Smooth muscle cell of the brain vasculature (primary cell): ENCODE measurements around the gene TAF11L13.
"Not testable (repeated sequence)": the region's sequence is repeated elsewhere in the genome, so short reads cannot be mapped to it uniquely, and the experiment has no call there.

ENCODE experiments used
- DNase-seq: peaks from one replicate; pipeline ENCODE4 v3.0.0-alpha.2; 2012; ENCODE audit warnings: low read depth, low spot score

The TAF11L13 gene

DNA sequence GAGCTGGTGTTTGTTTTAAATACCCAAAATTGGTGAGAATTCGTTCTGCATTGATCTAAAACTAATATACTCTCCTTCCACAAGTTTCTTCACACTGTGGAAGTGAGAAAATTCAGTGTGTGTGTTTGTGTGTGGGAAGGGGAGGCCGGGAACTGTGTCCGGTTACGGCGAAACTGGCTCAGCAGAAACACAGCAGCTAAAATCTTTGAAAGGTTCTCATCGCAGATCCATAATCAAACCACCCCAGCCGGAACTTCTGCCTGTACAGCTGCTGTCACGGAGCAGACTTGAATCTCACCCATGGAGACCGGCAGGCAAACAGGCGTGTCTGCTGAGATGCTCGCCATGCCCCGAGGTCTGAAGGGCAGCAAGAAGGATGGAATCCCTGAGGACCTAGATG lies at the start of gene TAF11L13:
Gene TAF11L13, plus strand, starts transcription at position 301 of the 400 bp plus-strand sequence.
- not testable (repeated sequence) for DNase-seq

DNA sequence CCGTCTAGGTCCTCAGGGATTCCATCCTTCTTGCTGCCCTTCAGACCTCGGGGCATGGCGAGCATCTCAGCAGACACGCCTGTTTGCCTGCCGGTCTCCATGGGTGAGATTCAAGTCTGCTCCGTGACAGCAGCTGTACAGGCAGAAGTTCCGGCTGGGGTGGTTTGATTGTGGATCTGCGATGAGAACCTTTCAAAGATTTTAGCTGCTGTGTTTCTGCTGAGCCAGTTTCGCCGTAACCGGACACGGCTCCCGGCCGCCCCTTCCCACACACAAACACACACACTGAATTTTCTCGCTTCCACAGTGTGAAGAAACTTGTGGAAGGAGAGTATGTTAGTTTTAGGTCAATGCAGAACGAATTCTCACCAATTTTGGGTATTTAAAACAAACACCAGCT lies 46.2 kb upstream of the TAF11L13 start, which contains the start of gene TAF11L7:
Gene TAF11L7, minus strand, starts transcription at position 101 of the 400 bp plus-strand sequence.
- not testable (repeated sequence) for DNase-seq

GRCh38 chr5:17590860-17591259 lies 41.0 kb upstream of the TAF11L13 start, which contains the start of gene TAF11L8:
Gene TAF11L8 (minus strand): TSS chr5:17590960.
- not testable (repeated sequence) for DNase-seq

DNA sequence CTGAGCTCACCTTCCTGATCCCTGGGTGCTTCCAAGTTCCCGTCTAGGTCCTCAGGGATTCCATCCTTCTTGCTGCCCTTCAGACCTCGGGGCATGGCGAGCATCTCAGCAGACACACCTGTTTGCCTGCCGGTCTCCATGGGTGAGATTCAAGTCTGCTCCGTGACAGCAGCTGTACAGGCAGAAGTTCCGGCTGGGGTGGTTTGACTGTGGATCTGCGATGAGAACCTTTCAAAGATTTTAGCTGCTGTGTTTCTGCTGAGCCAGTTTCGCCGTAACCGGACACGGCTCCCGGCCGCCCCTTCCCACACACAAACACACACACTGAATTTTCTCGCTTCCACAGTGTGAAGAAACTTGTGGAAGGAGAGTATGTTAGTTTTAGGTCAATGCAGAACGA lies 37.6 kb upstream of the TAF11L13 start, which contains the start of gene TAF11L9:
Gene TAF11L9, minus strand, starts transcription at position 140 of the 400 bp plus-strand sequence.
- DNase-seq, result not testable (repeated sequence)

DNA sequence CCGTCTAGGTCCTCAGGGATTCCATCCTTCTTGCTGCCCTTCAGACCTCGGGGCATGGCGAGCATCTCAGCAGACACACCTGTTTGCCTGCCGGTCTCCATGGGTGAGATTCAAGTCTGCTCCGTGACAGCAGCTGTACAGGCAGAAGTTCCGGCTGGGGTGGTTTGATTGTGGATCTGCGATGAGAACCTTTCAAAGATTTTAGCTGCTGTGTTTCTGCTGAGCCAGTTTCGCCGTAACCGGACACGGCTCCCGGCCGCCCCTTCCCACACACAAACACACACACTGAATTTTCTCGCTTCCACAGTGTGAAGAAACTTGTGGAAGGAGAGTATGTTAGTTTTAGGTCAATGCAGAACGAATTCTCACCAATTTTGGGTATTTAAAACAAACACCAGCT lies 34.2 kb upstream of the TAF11L13 start, which contains the start of gene TAF11L10:
Gene TAF11L10, minus strand, starts transcription at position 101 of the 400 bp plus-strand sequence.
- not testable (repeated sequence) for DNase-seq

GRCh38 chr5:17603880-17604279 lies 28.0 kb upstream of the TAF11L13 start, which contains the start of gene TAF11L11:
Gene TAF11L11 (plus strand): TSS chr5:17604183.
- not testable (repeated sequence) for DNase-seq

GRCh38 chr5:17604951-17605350 lies 26.9 kb upstream of the TAF11L13 start:
- DNase-seq, result no peak

GRCh38 chr5:17607461-17607860 lies 24.4 kb upstream of the TAF11L13 start:
- not testable (repeated sequence) for DNase-seq

DNA sequence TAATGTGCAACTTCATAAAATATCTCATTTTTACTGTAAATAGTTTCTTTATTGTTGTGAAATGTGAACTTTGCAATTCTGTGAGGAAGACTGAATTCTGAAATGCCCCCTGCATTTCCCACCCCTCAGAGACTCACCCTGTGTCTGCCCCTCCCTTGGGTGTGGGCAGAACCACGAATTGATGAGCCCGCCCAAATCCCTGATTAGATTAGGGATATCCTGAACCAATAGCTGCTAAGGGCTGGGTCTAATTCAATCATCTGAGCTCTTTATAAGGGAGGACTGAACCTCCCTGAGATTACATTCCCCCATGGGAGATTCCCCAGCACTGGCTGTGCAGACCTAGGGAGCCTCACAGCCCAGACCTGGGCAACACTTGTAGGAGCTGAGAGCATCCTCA lies 21.8 kb upstream of the TAF11L13 start, which contains the start of gene TAF11L12:
Gene TAF11L12, plus strand, starts transcription at position 301 of the 400 bp plus-strand sequence.
- DNase-seq, result not testable (repeated sequence)

GRCh38 chr5:17614872-17615605 lies 16.8 kb upstream of the TAF11L13 start:
- no peak for DNase-seq

DNA sequence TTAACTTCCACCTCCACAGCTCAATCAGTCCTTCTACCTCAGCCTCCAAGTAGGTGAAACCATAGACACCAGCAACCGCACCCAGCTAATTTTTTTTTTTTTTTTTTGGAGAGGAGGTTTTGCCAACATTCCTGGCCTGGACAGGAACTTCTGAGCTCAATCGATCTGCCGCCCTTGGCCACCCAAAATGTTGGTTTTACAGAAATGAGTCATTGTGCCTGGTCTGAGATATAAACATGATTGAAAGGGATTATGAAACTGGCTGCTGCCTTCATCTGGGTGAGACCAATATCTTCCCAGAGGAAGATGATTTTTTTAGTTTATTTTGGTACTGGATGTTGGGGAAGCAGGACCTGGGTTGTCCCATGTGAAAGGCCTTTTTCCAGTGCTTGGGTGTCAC lies 12.5 kb upstream of the TAF11L13 start:
- DNase-seq, result no peak

GRCh38 chr5:17620627-17621026 lies 11.3 kb upstream of the TAF11L13 start:
- no peak for DNase-seq

DNA sequence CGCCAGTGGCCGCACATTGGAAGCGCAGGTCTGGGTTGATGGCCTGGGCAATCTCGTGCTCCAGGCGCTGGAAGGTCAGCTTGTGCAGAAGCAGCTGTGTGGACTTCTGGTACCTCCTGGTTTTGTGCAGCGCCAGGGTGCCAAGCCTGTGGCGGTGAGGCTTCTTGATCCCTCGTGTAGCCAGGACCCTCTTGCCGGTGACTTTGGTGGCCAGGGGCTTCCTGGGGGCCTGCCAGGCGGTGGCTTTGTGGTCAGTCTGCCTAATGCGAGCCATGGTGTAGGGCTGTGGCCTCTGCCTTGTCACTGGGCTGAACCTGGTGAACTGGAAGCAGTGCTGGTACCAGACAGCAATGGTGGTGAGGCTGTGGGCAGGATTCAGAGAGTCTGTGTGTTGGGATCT lies 6.2 kb upstream of the TAF11L13 start:
- DNase-seq, result no peak

DNA sequence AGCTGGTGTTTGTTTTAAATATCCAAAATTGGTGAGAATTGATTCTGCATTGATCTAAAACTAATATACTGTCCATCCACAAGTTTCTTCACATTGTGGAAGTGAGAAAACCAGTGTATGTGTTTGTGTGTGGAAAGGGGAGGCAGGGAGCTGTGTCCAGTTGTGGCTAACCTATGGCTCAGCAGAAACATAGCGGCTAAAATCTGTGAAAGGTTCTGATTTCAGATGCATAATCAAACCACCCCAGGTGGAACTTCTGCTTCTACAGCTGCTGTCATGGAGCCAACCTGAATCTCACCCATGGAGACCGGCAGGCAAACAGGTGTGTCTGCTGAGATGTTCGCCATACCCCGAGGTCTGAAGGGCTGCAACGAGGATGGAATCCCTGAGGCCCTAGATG lies 2.3 kb downstream of the TAF11L13 start, which contains the start of gene TAF11L14:
Gene TAF11L14, plus strand, starts transcription at position 301 of the 400 bp plus-strand sequence.
- DNase-seq, result no peak

DNA sequence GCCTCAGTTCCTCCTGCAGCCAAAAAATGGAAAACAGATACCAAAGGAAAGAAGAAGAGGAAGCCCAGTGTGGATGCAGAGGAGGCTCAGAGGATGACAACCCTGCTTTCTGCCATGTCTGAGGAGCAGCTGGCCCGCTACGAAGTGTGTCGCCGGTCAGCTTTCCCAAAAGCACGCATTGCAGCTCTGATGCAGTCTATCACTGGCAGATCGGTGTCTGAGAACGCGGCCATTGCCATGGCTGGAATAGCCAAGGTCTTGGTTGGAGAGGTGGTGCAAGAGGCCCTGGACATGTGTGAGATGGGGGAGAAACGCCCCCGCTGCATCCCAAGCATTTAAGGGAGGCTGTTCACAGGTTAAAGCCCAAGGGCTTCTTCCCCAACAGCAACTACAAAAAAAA lies 17.3 kb downstream of the TAF11L13 start:
- not testable (repeated sequence) for DNase-seq

GRCh38 chr5:17655201-17655759 lies 23.4 kb downstream of the TAF11L13 start:
- not testable (repeated sequence) for DNase-seq

- DNase-seq, result no peak
Observed at GRCh38 chr5:17655921-17656320, 24.0 kb downstream of the TAF11L13 start.

DNA sequence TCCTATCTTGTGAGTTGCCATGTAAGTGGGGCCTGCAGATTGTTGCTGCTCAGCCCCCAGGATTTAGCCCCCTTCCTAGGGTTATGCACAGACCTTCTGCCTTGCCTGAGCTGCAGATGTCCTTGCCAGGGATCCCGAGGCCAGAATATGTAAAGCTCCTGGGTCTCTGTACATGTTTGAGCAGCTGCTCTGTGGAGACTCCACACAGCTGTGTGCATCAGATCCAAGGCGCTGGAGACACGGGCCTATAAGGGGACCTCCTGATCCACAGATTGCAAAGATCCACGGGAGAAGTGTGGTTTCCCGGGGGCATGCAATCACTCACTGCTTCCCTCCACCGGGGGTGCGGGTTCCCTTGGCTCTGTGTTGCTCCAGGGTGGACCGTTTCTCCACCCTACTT lies 31.3 kb downstream of the TAF11L13 start:
- DNase-seq, result no peak

DNA sequence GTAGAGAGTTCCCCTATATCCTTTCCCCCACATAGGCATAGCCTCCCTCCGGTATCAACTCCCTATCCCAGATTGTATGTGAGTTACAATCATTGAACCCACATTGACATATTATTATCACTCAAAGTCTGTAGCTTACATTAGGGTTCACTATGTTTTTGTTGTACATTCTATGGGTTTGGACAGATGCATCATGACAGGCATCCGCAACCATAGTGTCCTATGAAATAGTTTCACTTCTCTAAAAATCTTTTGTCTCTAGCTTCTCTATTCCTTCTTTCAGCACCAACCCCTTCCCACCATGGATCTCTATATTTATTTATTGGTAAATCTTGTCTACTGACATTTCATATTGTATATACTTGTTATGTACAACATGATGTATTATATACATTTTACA lies 33.9 kb downstream of the TAF11L13 start:
- no peak for DNase-seq

DNA sequence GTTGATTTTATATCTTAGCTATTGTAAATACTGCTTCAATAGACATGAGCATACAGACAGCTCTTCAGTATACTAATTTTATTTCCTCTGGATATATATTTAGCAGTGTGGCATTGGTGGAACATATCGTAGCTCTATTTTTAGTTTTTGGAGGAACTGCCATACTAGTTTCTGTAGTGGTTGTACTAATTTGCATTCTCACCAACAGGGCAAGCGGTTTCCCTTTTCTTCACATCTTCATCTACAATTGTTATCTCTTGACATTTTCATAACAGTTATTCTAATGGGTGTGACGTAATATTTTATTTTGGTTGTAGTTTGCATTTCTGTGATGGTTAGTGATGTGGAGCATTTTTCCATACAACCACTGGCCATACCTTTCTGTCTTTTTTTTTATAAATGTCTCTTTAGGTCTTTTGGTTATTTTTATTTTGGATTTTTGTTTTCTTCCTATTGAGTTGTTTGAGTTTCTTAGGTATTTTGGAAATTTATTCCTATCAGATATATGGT lies 34.9 kb downstream of the TAF11L13 start:
- no peak for DNase-seq

DNA sequence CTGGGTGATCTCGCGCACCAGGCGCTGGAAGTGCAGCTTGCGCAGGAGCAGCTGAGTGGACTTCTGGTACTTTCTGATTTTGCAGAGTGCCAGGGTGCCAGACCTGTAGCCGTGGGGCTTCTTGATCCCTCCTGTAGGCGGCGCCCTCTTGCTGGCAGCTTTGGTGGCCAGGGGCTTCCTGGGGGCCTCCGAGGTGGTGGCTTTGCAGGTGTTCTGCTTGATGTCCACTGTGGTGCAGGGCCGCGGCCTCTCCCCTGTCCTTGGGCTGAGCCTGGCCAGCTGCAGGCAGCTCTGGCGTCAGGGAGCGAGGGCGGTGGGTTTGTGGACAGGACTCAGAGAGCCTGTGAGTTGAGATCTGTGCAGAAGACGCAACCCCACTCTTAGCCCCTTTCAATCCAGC lies 38.5 kb downstream of the TAF11L13 start:
- no peak for DNase-seq

GRCh38 chr5:17678751-17679324 lies 47.0 kb downstream of the TAF11L13 start:
- DNase-seq, result no peak
